ENCODE results near the gene MOK. TPM values are rescaled to one million over a fixed set of nuclear protein-coding genes. Genes with fewer than 3 reads are reported as not detected.

The MOK gene
- total RNA-seq, 4 donors from 2014 or later, result 1.0 to 23.0 (median 11.9) TPM

DNA sequence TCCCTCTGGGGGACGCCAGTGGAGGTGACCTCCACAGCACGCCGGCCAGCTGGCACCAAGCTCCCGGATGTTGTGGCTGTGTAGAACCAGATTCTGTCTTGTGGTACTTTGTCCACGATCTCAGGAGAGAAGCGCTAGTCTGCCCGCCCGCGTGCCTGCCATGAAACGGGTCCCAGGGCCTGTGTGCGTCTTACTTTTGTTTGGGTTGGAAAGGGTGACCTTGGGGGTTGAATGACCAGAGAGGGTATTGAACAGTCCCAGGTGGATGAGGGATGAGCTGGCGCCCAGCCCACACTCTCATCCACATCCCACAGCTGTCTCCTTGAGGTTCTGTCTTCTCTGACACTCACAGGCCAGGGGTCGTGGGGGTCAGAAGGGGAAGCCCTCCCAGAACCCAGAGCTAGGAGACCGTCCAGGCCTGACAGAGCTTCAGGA, 87.0 kb downstream of the MOK start:
- H3K4me3 ChIP-seq, result no peak overlapping the region
- intact Hi-C loops (cut with DNase I; ENCODE audit: low total_unique reads), result no loop called here
- no peak for TF ChIP-seq POLR2A (IDR thresholded peaks at IDR 0.05)
- DNase-seq, result no peak
- no peaks in the 10 kb centered on the region for H3K9me3 ChIP-seq
- no peaks in the 10 kb centered on the region for H3K27me3 ChIP-seq
- H3K36me3 ChIP-seq, result no peaks in the 10 kb centered on the region
- no peaks in the 10 kb centered on the region for H3K4me1 ChIP-seq
- no peak overlapping the region for H3K27ac ChIP-seq

GRCh38 chr14:102217399-102217798, 87.6 kb downstream of the MOK start:
- intact Hi-C loops (cut with DNase I; ENCODE audit: low total_unique reads), result no loop called here
- Histone ChIP-seq H3K4me3 (no peak overlapping the region), H3K9me3 (no peaks in the 10 kb centered on the region), H3K27me3 (no peaks in the 10 kb centered on the region), H3K4me1 (no peaks in the 10 kb centered on the region), H3K27ac (no peak overlapping the region), H3K36me3 (no peaks in the 10 kb centered on the region)
- TF ChIP-seq, protein P1, sequence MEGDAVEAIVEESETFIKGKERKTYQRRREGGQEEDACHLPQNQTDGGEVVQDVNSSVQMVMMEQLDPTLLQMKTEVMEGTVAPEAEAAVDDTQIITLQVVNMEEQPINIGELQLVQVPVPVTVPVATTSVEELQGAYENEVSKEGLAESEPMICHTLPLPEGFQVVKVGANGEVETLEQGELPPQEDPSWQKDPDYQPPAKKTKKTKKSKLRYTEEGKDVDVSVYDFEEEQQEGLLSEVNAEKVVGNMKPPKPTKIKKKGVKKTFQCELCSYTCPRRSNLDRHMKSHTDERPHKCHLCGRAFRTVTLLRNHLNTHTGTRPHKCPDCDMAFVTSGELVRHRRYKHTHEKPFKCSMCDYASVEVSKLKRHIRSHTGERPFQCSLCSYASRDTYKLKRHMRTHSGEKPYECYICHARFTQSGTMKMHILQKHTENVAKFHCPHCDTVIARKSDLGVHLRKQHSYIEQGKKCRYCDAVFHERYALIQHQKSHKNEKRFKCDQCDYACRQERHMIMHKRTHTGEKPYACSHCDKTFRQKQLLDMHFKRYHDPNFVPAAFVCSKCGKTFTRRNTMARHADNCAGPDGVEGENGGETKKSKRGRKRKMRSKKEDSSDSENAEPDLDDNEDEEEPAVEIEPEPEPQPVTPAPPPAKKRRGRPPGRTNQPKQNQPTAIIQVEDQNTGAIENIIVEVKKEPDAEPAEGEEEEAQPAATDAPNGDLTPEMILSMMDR (IDR thresholded peaks at IDR 0.05), result no peak
- TF ChIP-seq POLR2A (IDR thresholded peaks at IDR 0.05), result no peak
- no peak for DNase-seq

GRCh38 chr14:102215576-102216250, 89.3 kb downstream of the MOK start:
- Histone ChIP-seq H3K36me3 (no peaks in the 10 kb centered on the region), H3K27me3 (no peaks in the 10 kb centered on the region), H3K9me3 (no peaks in the 10 kb centered on the region), H3K27ac (peak overlapping the region in 1 of 2 donors; percentile 20), H3K4me3 (no peak overlapping the region), H3K4me1 (no peaks in the 10 kb centered on the region)
- TF ChIP-seq, protein P1 (IDR thresholded peaks at IDR 0.05), result no peak
- TF ChIP-seq POLR2A (IDR thresholded peaks at IDR 0.05), result no peak
- no peak for DNase-seq
- intact Hi-C loops (cut with DNase I; ENCODE audit: low total_unique reads), result no loop called here

GRCh38 chr14:102215071-102215470, 89.9 kb downstream of the MOK start:
- Histone ChIP-seq H3K4me3 (no peak overlapping the region), H3K27ac (peak overlapping the region in 1 of 2 donors; percentile 20), H3K36me3 (no peaks in the 10 kb centered on the region), H3K9me3 (no peaks in the 10 kb centered on the region), H3K4me1 (no peaks in the 10 kb centered on the region), H3K27me3 (no peaks in the 10 kb centered on the region)
- no peak for TF ChIP-seq POLR2A (IDR thresholded peaks at IDR 0.05)
- TF ChIP-seq, protein P1 (IDR thresholded peaks at IDR 0.05), result no peak
- intact Hi-C loops (cut with DNase I; ENCODE audit: low total_unique reads), result no loop called here
- DNase-seq, result peak; percentile 37 to 43

DNA sequence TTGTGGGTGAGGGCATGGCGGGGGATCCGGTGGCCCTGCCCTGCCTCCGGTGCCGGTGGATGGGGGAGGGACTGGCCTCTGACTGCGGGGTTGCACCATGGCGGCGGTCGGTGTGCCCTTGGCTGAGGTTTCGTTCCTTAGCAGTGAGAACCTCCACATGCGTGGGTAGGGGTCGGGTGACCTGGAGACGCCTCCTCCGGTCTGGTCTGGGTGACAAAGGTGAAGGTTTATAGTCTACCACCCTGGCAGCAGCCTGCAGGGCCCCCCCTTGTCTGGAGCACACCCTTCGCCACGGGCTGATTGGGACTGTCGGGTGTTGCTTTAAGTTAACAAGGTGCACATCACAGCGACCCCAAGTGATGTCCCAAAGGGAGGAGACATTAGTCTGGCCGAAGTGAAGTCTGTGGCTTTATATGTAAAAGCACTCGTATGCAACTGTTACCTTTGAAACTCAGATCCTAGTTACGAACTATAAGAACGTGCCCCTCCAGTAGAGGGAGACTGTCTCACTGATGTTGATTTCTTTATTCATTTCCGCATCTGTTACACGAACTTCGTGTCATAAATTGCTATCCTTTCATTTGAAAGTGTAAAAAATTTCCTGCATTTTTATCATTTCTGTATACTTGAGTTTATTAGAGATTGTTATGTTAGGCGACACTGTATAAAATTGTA, 90.8 kb downstream of the MOK start:
- no peak overlapping the region for H3K4me3 ChIP-seq
- no peaks in the 10 kb centered on the region for H3K27me3 ChIP-seq
- H3K36me3 ChIP-seq, result no peaks in the 10 kb centered on the region
- intact Hi-C loops (cut with DNase I; ENCODE audit: low total_unique reads), result no loop called here
- no peak for DNase-seq
- no peaks in the 10 kb centered on the region for H3K9me3 ChIP-seq
- no peak overlapping the region for H3K27ac ChIP-seq
- TF ChIP-seq, protein P1 (IDR thresholded peaks at IDR 0.05), result no peak
- no peak for TF ChIP-seq POLR2A (IDR thresholded peaks at IDR 0.05)
- no peaks in the 10 kb centered on the region for H3K4me1 ChIP-seq

Measured in uterus (tissue), 4 donors.